ENCODE data around the gene CBLB.

The CBLB gene

GRCh38 chr3:105853801-105854432 is 14.9 kb downstream of the CBLB start:
- CTCF ChIA-PET: no interaction called here
- H3K4me3 ChIP-seq (ENCODE audit: low read depth, low read length): no peak overlapping the region
- TF ChIP-seq CTCF (IDR thresholded peaks at IDR 0.05; ENCODE audit: insufficient read depth, low read length, missing control alignments): no peak
- DNase-seq (ENCODE audit: low read depth, low spot score): no peak
- POLR2A ChIA-PET: interaction anchor here (1.4 kb wide), 1 partner anchor 10 kb away, joined by 4 read pairs; no protein-coding TSS in a partner anchor

GRCh38 chr3:105851582-105851981 is 17.2 kb downstream of the CBLB start:
- no peak for TF ChIP-seq CTCF (IDR thresholded peaks at IDR 0.05; ENCODE audit: insufficient read depth, low read length, missing control alignments)
- H3K4me3 ChIP-seq (ENCODE audit: low read depth, low read length): no peak overlapping the region
- no peak for DNase-seq (ENCODE audit: low read depth, low spot score)
- POLR2A ChIA-PET: interaction anchor here (1.2 kb wide), 1 partner anchor 13 kb away, joined by 3 read pairs; no protein-coding TSS in a partner anchor
- CTCF ChIA-PET: interaction anchor here (2.2 kb wide), 1 partner anchor 11 kb away, joined by 8 read pairs; no protein-coding TSS in a partner anchor

- ChIA-PET CTCF (interaction anchor here (2.2 kb wide), 1 partner anchor 11 kb away, joined by 8 read pairs; no protein-coding TSS in a partner anchor), POLR2A (no interaction called here)
- no peak overlapping the region for H3K4me3 ChIP-seq (ENCODE audit: low read depth, low read length)
- no peak for DNase-seq (ENCODE audit: low read depth, low spot score)
- no peak for TF ChIP-seq CTCF (IDR thresholded peaks at IDR 0.05; ENCODE audit: insufficient read depth, low read length, missing control alignments)
Measured at GRCh38 chr3:105851176-105851575, 17.6 kb downstream of the CBLB start.

- no peak for TF ChIP-seq CTCF (IDR thresholded peaks at IDR 0.05; ENCODE audit: insufficient read depth, low read length, missing control alignments)
- H3K4me3 ChIP-seq (ENCODE audit: low read depth, low read length): no peak overlapping the region
- no peak for DNase-seq (ENCODE audit: low read depth, low spot score)
- CTCF ChIA-PET: interaction anchor here (2.2 kb wide), 1 partner anchor 10 kb away, joined by 8 read pairs; no protein-coding TSS in a partner anchor
- POLR2A ChIA-PET: no interaction called here
Measured at GRCh38 chr3:105850593-105850992, 18.2 kb downstream of the CBLB start.

GRCh38 chr3:105848821-105849220 is 20.0 kb downstream of the CBLB start:
- CTCF ChIA-PET: no interaction called here
- POLR2A ChIA-PET: no interaction called here
- DNase-seq (ENCODE audit: low read depth, low spot score): no peak
- H3K4me3 ChIP-seq (ENCODE audit: low read depth, low read length): no peak overlapping the region
- TF ChIP-seq CTCF (IDR thresholded peaks at IDR 0.05; ENCODE audit: insufficient read depth, low read length, missing control alignments): no peak

GRCh38 chr3:105847865-105848264 is 20.9 kb downstream of the CBLB start:
- no peak overlapping the region for H3K4me3 ChIP-seq (ENCODE audit: low read depth, low read length)
- TF ChIP-seq CTCF (IDR thresholded peaks at IDR 0.05; ENCODE audit: insufficient read depth, low read length, missing control alignments): no peak
- CTCF ChIA-PET: interaction anchor here (0.6 to 1.3 kb wide), 2 partner anchors 13 to 356 kb away, joined by 3 to 5 read pairs; no protein-coding TSS in a partner anchor
- DNase-seq (ENCODE audit: low read depth, low spot score): no peak
- POLR2A ChIA-PET: no interaction called here

Measured in AG04449 (cell line).